CD4-positive, alpha-beta T cell (primary cell): Measurements from ENCODE around the gene DNLZ. TPM values are rescaled to one million over a fixed set of nuclear protein-coding genes. Genes with fewer than 3 reads are reported as not detected.

Experiments used
- ATAC-seq: fragments of 200-7000 bp; cut with Tn5 transposase; one replicate; pipeline ENCODE4 v1.10.0; 2022; ENCODE audit warnings: mild to moderate bottlenecking; ENCODE audit not compliant: poor library complexity
- CTCF ChIA-PET: fragments of 350-600 bp; sonication (Branson Sonifier 250); formaldehyde crosslinking; loops from one replicate; lab custom pipeline; 2021; ENCODE audit warnings: antibody characterized with exemption, inconsistent platforms; lab: Charles Lee
- POLR2A ChIA-PET: fragments of 350-600 bp; sonication (Branson Sonifier 250); formaldehyde crosslinking; loops from one replicate; lab custom pipeline; 2021; ENCODE audit warnings: antibody characterized with exemption, inconsistent platforms; lab: Charles Lee
- DNase-seq, 14 experiments: peaks; one replicate each; pipeline ENCODE4 v3.0.0-alpha.2; 2013 to 2020; ENCODE audit warnings: mixed read lengths in 2 of 14
- H3K27ac ChIP-seq, 2 donors: one replicate each; pipeline versions ENCODE4 v1.5.1 to v1.7.0; 2013; ENCODE audit warnings: low read length in 2 of 2, low read depth in 1 of 2, mild to moderate bottlenecking in 1 of 2
- H3K27me3 ChIP-seq, 2 experiments: 1 replicate in 1 of 2; 2 replicates in 1 of 2; pipeline versions ENCODE4 v1.6.1 to v1.7.0; 2013; ENCODE audit warnings: low read length in 2 of 2, control low read depth in 1 of 2, mild to moderate bottlenecking in 1 of 2, moderate library complexity in 1 of 2; ENCODE audit not compliant: insufficient read depth in 2 of 2, control insufficient read depth in 1 of 2
- H3K36me3 ChIP-seq: one replicate; pipeline ENCODE4 v1.6.1; 2013; ENCODE audit warnings: low read length, control low read depth; ENCODE audit not compliant: insufficient read depth
- H3K4me1 ChIP-seq: one replicate; pipeline ENCODE4 v1.6.1; 2013; ENCODE audit warnings: low read length, control low read depth; ENCODE audit not compliant: insufficient read depth
- H3K4me3 ChIP-seq: one replicate; pipeline ENCODE4 v1.5.1; 2013; ENCODE audit warnings: mild to moderate bottlenecking, low read length, moderate library complexity
- H3K9me3 ChIP-seq, 2 experiments: 1 replicate in 1 of 2; 2 replicates in 1 of 2; pipeline versions ENCODE4 v1.6.1 to v1.7.0; 2013; ENCODE audit warnings: low read length in 2 of 2, mild to moderate bottlenecking in 2 of 2, control low read depth in 1 of 2, moderate library complexity in 1 of 2; ENCODE audit not compliant: control insufficient read depth in 1 of 2, insufficient read depth in 1 of 2
- H3K27ac Mint-ChIP-seq: one replicate; pipeline ENCODE4 v1.8.0; 2020; ENCODE audit warnings: mixed read lengths
- H3K27me3 Mint-ChIP-seq: one replicate; pipeline ENCODE4 v1.8.0; 2021; ENCODE audit warnings: mixed read lengths
- H3K36me3 Mint-ChIP-seq: one replicate; pipeline ENCODE4 v1.8.0; 2021; ENCODE audit warnings: low read depth, mixed read lengths
- H3K4me1 Mint-ChIP-seq: one replicate; pipeline ENCODE4 v1.8.0; 2021; ENCODE audit warnings: low read depth, mixed read lengths
- H3K4me3 Mint-ChIP-seq: one replicate; pipeline ENCODE4 v1.8.0; 2020; ENCODE audit warnings: mild to moderate bottlenecking, mixed read lengths
- H3K9me3 Mint-ChIP-seq: one replicate; pipeline ENCODE4 v1.8.0; 2020; ENCODE audit warnings: mixed read lengths
- intact Hi-C, 2 experiments: fragments of 100-400 bp; cut with DNase I in 1 of 2; cut with micrococcal nuclease in 1 of 2; formaldehyde crosslinking; loops; one replicate each; pipeline versions ENCODE4 v1.15.1 to v1.9.0; 2023 to 2025; cut with DNase I, micrococcal nuclease
- total RNA-seq, 174 experiments: library from RNA in 2 of 174; stranded (reverse) in 2 of 174; gene quantifications; one replicate each; pipeline ENCODE4 v1.2.3 and lab custom pipeline; 2021 to 2026
- TF ChIP-seq, protein P1 (sequence below): fragments of 200-600 bp; IDR thresholded peaks from one replicate; pipeline ENCODE4 v1.8.0; 2022; ENCODE audit warnings: antibody characterized with exemption, mild to moderate bottlenecking

Gene DNLZ
- total RNA-seq, 2 experiments from 2014 or later, result 15.4 to 17.0 TPM

DNA sequence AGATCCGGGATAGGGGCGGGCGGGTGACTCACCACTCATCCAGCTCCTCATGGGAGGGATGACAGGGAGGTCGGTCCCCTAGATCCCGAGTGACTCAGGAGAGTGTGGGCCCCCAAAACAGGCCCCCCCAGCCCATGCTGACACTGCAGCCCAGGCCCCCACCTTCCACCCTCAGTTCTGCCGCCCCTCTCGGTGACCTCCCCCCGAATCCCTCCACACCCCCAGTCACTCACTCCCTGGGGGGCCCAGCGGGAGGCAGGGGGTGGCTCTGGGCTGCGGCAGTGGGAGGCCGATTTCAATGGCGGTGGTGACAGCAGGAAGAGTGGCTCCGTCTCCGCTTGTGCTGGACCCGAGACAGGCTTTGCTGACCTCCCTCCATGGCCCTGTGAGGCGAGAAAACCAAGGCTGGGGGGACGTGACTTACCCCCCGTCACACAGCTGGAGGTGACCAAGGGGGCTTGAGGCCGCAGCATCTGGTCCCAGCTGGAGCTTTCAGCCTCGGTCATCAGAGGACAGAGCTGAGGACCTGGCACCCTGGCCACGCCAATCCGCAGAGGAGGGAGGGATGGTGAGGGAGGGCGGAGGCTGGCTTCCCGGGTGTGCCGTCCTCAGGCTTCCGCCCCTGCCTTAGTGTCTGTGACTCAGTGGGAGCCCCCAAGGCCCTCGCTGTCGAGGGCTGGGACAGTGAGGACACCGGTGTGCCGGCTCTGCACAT lies 27.2 kb downstream of the DNLZ start:
- Histone ChIP-seq H3K36me3 (no peaks in the 10 kb centered on the region), H3K27me3 (no peaks in the 10 kb centered on the region), H3K9me3 (no peaks in the 10 kb centered on the region), H3K4me1 (peaks cover 2% of the 10 kb centered on the region), H3K27ac (no peak overlapping the region), H3K4me3 (no peak overlapping the region)
- intact Hi-C loops, result no loop called here
- Mint-ChIP-seq H3K27me3 (no peaks in the 10 kb centered on the region), H3K4me3 (no peak overlapping the region), H3K27ac (no peak overlapping the region), H3K4me1 (no peaks in the 10 kb centered on the region), H3K36me3 (no peaks in the 10 kb centered on the region), H3K9me3 (no peaks in the 10 kb centered on the region)
- POLR2A ChIA-PET, result no interaction called here
- DNase-seq, result no peak
- TF ChIP-seq, protein P1, sequence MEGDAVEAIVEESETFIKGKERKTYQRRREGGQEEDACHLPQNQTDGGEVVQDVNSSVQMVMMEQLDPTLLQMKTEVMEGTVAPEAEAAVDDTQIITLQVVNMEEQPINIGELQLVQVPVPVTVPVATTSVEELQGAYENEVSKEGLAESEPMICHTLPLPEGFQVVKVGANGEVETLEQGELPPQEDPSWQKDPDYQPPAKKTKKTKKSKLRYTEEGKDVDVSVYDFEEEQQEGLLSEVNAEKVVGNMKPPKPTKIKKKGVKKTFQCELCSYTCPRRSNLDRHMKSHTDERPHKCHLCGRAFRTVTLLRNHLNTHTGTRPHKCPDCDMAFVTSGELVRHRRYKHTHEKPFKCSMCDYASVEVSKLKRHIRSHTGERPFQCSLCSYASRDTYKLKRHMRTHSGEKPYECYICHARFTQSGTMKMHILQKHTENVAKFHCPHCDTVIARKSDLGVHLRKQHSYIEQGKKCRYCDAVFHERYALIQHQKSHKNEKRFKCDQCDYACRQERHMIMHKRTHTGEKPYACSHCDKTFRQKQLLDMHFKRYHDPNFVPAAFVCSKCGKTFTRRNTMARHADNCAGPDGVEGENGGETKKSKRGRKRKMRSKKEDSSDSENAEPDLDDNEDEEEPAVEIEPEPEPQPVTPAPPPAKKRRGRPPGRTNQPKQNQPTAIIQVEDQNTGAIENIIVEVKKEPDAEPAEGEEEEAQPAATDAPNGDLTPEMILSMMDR, result no peak
- CTCF ChIA-PET, result no interaction called here
- ATAC-seq, result no peak

DNA sequence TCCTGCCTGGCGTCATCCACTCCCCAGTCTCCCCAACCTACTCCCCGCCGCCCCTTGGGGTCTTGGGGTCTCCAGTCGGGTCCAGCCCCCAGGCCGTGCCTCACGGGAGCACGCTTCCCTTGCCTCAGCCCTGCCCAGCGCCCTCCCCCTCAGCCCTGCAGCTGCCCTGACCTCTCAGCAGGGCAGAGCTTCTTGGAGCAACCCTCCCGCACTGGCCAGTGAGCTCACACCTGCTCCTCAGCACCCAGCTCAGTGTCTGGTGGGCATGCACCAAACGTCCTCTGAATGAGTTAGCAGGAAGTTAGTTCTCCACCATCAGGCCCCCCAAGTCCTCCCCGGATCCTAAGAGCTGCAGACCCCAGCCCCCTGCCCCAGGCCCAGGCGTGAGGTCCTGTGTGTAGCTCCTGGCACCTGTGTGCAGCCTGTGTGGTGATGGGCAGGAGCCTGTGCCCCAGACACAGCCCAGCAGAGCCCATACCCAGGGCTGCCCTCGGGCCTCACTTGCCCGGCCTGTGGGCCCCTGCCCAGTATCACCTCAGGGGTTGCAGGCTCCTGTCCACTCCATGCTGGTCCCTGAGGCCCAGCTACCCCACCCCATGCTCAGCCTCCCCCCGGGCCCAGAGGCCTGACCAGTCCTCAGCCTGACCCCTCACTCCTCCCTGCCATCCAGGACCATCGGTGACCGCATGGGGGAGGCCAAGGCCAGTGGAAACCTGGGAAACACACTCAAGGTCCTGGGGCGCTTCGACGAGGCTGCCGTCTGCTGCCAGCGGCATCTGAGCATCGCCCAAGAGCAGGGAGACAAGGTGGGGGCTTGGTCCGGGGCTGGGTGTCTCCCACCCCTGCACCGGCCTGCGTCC lies 28.0 kb downstream of the DNLZ start:
- Mint-ChIP-seq H3K4me3 (no peak overlapping the region), H3K27me3 (no peaks in the 10 kb centered on the region), H3K4me1 (no peaks in the 10 kb centered on the region), H3K36me3 (no peaks in the 10 kb centered on the region), H3K9me3 (no peaks in the 10 kb centered on the region), H3K27ac (no peak overlapping the region)
- ATAC-seq (no peak), DNase-seq (no peak)
- Histone ChIP-seq H3K9me3 (no peaks in the 10 kb centered on the region), H3K36me3 (no peaks in the 10 kb centered on the region), H3K27me3 (no peaks in the 10 kb centered on the region), H3K4me3 (no peak overlapping the region), H3K4me1 (peaks cover 2% of the 10 kb centered on the region), H3K27ac (no peak overlapping the region)
- TF ChIP-seq, protein P1, result no peak
- CTCF ChIA-PET, result no interaction called here
- POLR2A ChIA-PET, result no interaction called here
- intact Hi-C loops, result no loop called here

DNA sequence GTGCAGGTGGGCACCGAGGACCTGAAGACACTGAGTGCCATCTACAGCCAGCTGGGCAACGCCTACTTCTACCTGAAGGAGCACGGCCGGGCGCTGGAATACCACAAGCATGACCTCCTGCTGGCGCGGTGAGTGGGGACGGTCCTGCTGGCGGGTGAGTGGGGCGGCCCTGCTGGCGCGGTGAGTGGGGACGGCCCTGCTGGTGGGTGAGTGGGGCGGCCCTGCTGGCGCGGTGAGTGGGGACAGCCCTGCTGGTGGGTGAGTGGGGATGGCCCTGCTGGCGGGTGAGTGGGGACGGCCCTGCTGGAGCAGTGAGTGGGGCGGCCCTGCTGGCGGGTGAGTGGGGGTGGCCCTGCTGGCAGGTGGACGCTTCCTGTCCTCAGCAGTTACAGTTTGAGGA lies 29.0 kb downstream of the DNLZ start:
- no peaks in the 10 kb centered on the region for H3K36me3 Mint-ChIP-seq
- no peak overlapping the region for H3K4me3 ChIP-seq
- ChIA-PET POLR2A (no interaction called here), CTCF (no interaction called here)
- H3K27me3 Mint-ChIP-seq, result no peaks in the 10 kb centered on the region
- intact Hi-C loops, result no loop called here
- no peaks in the 10 kb centered on the region for H3K4me1 Mint-ChIP-seq
- H3K9me3 ChIP-seq, result no peaks in the 10 kb centered on the region
- H3K4me1 ChIP-seq, result peaks cover 2% of the 10 kb centered on the region
- ATAC-seq (no peak), DNase-seq (no peak)
- no peak overlapping the region for H3K27ac Mint-ChIP-seq
- no peak overlapping the region for H3K27ac ChIP-seq
- no peaks in the 10 kb centered on the region for H3K9me3 Mint-ChIP-seq
- no peak overlapping the region for H3K4me3 Mint-ChIP-seq
- TF ChIP-seq, protein P1, result no peak
- no peaks in the 10 kb centered on the region for H3K36me3 ChIP-seq
- H3K27me3 ChIP-seq, result no peaks in the 10 kb centered on the region
